NCI-H2029 (cell line): ENCODE results near the gene ALDH1A2.

Source experiments
- DNase-seq: peaks from one replicate; lab custom pipeline; 2025; lab: John Stamatoyannopoulos, UW

The ALDH1A2 gene

DNA sequence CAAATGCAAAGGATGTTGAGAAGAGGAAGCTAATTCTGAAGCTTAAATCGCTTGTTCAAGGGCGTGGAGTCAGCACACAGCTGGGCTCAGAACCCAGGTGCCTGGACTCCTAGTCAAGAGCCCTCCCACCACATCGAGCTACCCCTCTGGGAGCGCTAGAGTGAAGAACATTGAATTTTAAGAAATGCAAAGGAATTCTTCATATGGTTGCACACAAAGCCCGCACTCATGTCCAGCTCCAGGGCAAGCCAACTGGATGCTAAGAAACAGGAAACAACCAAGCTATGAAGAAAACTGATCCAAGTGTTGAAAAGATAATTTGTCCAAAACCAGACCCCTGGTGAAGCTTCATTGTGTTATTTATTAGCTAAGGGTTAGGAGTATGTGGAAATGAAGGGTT lies 122.3 kb downstream of the ALDH1A2 start:
- DNase-seq = no peak

DNA sequence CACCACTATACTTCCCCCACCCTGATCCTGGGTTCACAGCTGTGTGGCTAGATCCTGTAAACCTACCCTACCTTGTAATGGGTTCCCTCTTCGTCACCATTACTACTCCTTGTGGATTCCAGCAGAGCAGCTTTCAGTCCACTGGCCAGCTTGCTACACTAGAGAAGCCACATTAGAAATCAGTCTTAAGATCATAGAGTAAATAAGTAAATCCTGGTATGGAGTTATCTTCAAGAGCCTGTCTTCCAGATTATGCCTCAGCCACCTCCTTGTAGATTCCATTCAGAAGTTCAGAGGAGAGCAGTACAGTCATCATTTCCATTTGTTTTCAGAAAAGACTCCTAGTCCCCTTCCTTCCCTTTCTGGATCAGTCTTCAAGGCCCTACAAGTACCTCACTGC lies 123.7 kb downstream of the ALDH1A2 start:
- no peak for DNase-seq

DNA sequence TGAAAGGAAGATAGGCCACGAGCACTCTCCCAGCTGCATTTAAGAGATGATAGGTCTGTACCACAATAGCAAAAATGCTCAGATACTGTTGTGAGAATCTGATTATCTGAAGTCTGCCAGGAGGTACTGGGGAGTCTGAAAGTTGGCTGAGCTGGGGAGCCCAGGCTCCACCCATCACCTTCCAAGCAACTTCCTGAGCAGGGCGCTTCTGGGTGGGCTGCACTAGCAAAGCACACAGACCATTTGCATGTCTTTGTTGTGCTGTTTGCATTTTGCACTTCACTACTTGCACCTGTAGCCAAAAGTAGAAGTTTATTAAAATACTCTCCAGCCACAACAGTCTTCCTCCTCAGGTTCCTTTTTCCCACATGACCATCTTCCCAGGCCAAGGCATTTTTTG lies 133.2 kb downstream of the ALDH1A2 start:
- no peak for DNase-seq

DNA sequence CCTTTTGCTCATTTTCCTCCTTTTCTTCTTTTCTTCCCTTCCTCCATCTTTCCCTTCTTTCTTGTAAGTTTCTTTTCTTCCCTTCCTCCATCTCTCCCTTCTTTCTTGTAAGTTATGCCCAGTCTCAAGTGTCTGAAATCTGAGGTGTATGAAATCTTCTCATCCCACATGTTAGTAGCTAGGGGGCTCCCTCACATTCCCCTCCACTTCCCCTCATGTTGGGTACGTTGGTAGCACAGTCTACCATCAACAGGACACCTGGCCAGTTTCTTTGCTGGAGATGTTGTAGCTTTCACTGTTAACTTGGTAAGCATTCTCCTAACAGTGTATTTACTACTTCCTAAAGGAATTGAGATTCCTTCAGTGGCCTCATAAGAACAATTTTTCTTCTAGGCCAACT lies 133.9 kb downstream of the ALDH1A2 start:
- DNase-seq = no peak

DNA sequence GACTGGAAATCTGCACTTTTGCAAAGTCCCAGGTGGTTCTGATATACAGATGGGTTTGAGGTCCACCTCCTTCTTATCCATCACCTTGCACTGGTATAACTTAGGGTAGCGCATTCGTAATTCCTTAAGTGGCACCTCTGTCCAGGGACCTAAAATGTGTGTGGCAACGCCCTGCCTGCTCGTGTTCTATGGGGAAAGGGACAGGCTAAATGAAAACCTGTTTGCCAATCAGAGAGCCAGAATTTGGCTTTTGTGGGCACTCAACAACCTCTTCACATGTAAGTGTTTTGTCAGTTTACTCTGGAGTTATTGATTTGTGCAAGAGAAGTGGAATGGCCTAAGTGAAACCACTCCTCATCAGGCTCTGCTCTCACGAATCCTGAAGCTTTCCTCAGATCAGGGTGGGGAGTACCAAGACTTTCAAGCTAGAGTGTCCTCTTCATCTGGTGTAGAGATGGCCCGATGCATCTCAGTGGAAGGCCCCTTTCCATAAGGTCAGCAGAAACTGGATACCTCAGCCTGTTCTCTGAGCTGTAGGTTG lies 138.3 kb downstream of the ALDH1A2 start:
- DNase-seq = peak; percentile 24

DNA sequence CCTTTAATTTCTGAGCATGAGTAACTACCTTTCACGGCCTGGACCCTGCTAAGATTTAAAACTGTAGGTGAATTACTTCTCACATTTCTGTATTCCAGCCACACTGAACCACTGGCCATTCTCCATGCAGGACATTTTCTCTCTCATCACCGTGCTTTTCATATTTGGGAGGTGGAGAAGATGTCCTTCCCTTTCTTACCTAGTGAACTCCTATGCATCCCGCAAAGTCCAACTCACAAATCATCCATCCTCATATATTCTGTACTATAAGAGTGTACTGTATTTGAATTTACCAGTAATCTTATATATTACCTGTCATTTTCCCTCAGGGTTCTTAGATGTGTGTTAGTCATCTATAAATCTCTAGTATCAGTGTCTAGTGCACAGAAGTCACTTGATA lies 139.9 kb downstream of the ALDH1A2 start:
- DNase-seq = no peak

DNA sequence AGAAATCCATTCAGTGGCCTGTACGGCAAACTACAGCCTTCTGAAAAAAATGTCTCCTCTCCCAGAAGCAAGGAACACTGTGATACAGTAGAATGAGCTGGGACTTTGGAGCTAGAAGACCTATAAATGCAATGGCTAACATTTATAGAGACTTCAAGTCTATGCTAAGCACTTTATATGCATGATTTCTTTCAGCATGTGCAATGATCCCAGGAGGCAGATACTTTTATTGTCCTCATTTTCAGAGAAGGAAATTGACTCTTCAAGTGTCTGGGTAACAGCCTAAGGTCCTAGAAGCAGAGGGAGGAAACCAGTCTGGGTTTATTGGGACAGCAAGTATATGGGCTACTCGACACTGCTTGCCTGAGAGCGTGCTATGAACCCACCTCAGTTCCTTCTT lies 140.9 kb downstream of the ALDH1A2 start:
- DNase-seq = no peak

DNA sequence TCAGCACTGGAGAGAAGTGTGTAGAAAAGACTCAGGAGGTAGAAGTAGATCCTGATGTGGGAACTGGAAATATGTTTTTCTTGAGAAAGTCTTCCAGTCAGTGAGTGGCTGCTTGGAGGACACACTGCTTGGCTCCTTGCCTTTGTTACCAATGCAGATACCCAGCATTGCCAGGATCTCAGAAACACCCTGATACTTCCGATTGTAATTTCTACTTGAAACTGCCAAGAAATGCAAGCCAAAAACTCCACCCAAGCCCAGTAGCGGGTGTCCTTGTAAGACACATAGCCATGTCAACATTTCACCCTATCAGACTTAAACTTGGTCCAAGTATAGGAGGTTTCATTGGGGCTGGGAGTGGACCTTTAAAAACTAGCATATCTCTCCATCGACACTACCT lies 141.8 kb downstream of the ALDH1A2 start:
- DNase-seq = no peak

DNA sequence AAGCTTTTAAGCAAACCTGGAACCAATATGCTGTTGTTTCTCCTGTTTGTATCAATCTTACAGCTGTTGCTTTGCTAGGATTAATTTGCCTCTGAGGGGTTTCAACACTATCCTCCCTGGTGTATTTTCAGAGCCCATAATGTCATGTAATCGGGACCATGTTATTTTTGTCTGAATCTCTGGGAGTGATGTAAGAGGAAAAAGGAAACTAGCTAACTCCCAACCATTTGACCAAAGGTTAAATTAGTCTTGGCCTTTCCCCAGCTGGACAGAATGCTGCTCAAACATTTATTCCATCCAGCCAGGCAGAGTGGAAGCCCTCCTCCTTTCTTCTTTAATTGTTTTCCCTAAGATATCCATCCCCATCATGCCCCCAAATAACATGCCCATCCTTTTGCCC lies 142.2 kb downstream of the ALDH1A2 start:
- no peak for DNase-seq

DNA sequence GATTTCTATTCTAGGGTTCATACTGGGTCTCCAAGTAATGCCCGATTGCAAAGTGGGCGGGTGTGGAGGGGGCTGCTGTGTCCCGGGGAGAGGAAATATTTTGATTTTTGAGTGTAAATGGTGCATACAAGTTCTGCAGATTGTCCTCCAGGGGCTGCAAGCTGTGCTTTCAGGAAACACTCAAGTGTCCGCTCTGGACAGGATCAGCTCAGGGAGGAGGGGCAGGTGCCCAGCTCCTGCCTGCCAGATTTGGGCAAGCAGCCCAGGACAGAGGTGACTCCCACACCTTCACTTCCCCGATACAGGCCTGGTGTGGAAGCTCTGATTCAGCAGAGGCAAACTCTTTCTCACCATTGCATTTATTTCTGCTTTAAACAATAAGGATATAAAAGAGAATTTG lies 142.7 kb downstream of the ALDH1A2 start:
- DNase-seq = no peak

DNA sequence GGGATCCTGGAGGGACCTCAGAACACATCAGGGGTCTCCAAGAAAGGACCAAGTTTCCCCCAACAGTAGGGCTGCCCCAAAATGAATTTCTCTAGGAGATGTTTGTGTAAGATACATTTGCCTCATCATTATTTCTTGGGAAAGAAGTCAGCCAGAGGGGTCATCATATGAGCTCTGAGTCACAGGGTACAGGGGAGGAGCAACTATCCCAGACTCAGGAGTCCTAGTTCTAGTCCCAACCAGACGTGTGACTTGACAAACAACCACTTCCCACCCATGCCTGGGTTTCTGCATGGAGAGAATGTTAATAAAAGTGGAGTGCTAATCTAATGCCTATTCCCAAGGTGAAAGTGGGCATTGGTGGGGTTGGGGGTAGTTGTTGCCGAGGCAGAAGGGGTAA lies 144.1 kb downstream of the ALDH1A2 start:
- DNase-seq = no peak

DNA sequence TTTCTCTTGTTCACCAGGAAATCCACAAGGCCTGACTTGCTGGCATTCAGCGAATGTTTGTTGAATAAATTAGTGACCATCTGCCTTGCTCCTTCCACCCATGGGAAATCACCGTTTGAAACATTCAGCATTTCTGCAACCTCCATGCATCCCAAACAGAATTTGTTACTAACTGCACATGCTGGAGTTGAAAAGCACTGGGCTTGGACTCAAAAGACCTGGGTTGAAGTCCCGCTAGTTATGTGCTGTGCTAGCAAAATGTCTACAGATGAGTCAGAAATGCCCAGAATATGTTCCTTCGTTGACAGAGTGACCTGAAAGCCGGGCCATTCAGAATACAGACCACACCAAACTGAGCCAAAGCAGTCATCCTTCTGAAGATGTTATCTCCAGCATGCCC lies 144.6 kb downstream of the ALDH1A2 start:
- no peak for DNase-seq

DNA sequence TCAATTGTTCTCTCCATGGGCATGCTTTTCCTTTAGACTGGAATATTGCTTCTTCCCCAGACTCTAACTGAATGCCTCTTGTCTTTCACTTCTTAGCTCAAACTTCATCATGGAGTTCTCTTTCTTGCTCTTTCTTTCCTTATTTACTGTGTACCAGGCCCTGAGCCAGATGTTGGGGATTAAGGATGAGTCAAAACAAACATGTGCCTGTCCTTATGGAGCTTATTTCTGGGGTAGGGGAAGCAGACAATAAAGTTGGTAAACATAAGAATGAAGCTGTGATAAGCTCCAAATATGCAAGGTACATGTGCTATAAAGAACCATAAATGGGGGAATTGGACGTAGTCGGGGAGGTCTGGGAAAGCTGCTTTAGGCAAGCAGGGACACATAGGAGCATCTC lies 145.8 kb downstream of the ALDH1A2 start:
- DNase-seq = no peak

DNA sequence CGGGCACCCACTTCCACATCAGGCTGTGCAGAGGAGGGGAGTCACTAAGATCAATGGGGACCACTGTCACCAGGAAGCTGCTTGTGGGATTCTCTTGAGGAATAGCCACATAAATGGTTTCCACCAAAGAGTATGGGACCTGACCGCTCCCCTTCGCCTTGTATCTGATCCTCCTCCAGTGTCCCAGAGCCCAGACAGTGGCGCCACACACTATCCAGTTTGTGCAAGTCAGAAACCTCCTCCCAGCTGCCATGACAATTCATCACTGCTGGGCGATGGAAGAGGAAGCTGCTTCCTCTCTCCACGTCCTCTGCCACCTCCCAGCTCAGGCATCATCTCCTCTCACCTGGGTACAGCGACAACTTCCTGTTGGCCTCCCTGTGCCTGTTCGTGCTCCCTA lies 147.5 kb downstream of the ALDH1A2 start:
- no peak for DNase-seq

DNA sequence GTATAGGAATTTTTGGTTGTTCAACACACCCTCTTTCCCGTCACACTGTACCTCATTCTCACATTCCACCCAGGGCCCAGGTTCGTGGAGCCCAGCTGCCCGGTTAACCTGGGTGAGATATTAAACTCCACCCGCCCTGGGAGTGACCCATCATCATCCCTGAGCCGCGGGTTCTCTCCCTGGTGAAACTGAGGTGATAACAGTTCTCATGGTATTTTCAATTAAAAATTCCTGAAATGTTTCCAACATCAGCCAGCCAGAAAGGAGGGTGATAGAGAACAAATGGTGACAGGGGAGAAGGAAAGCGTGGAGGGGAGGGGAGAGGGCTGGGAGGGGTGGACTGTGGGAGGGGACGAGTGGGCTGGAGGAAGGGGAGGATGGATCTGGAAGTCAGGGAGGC lies 148.8 kb downstream of the ALDH1A2 start:
- DNase-seq = no peak

DNA sequence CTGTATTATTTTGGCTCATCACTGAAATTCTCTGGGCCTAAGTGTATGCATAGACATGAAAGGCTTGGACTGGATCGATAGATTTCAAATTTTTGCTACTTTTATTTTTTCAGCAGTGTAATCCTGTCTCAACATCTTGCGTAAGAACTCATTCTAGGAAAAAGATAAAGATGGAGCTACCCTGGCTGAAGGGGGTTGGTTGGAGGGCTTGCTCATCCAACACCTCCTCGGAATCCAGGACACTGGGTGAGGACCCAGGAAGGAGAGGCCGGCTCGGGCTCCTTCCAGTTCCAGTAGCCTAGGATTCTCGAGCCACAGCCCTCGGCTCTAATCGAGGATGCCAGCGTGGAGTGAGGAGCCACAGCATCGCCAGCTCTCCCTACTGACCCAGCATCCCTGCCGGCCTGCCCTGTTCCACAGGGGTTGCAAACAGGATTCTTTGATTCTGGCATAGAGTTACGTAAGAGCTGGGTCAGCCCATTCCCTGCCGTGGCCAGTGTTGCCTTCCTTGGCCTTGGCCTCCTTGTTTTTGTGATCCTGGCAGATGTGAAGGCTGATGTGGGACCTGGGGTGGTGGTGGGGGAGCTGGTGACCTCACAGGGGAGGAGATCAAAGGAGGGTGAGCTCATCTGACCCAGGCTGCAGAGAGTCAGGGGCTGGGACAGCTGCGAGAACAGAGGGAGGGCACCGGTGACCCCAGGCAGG lies 149.5 kb downstream of the ALDH1A2 start:
- no peak for DNase-seq

DNA sequence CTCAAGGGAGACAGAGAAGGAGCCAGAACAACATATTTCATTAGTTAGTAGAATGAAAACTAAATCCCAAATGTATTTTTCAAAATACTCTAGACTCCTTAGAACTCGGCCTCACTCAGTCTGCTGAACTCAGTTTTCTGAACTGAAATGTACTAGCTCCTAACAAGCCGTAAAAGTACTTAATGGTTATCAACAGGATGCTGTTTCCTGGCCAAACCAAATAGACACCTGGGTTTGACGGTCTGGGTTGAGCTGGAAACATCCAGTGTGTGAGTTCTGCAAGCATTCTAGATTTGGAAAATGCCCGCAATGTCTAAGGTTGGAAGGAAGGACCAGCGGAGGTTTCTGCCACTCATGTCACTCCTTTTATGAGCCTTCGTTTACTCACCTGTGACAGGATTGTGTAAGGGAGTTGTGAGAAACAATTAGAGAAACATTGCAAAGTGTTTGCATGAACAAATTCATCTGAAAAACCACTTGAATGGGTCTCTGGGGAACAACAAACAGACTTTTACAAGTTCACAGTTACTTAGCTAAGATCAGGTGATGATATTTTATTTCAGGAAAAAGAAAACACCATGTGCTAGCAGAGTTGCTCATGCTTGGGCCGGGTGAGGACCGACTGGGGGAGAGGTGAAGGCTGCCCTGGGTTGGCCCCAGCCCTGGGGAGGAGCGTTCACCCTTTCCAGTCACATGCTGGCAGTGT lies 151.0 kb downstream of the ALDH1A2 start:
- DNase-seq = peak; percentile 10

DNA sequence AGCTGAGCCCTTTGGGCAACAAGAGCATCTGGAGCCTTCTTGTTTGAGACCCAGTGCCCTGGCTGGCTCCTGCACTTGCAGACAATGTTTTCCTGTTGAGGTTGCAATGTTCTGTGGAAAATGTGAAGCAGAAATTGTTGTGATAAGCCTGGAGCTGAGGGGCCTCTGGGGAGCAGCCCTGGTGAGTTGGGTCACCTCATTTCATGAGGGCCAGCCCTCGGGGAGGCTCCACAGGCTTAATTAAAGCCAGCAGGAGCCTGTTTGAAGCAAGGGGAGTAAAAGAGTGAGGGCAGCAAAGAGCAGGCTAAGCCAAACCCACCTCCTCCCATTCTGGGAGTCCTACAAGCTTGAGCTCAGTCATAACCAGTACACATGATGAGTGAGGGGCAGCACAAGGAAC lies 154.3 kb downstream of the ALDH1A2 start:
- no peak for DNase-seq

DNA sequence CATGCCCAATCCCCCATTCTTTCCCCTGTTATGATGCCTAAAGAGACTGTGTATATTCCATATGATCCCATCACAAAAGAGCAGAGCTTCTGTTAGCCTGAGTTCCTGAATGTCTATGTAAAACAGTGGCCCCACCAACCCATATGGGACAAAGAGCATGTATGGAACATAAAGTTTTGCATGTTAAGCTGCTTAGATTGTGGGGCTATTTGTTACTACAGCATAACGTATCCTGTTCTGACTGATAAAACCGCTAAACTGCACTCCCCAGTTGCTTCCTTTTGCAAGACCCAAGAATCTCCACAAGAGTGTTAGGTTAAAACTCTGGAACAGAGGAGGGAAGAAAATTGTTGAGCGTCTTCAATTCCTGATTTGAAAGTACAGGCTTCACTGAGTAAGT lies 154.8 kb downstream of the ALDH1A2 start:
- DNase-seq = no peak

DNA sequence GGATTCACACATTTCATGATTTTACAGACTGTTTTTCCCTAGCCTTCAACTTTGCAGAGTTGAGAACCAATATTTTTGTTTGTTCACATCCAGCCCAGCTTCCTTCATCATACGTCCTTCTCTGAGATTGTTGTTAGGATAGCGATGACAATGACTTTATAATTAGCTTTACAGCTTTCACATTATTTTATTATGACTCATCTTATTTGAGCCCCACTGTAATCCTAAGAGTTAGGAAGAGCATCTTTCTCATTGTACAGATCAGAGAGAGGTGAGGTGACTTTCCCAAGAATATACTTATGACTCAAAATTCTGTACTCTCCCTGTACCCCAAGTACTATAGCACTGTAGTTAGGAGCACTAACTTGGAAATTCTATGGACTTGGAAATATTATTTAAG lies 156.1 kb downstream of the ALDH1A2 start:
- DNase-seq = no peak

DNA sequence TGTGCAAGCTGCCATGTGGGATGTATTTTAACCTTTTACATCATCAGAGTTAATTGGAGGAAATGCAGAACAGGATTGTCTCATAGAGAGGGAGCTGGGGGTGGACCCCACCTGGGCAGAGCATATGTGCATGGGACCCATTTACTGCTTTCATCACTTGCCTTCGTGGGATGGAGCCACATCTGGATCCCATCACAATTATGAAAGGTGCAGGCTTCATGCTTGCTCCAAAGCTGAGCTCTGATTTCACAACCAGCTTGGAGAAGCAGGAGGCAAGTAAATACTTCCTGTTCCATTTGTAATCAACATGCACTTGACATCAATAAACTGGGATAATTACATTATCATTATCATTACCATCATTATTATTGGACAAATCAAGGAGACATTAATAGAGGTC lies 161.9 kb downstream of the ALDH1A2 start:
- no peak for DNase-seq
